DMS 273 treated with DMSO at 0.1 percent for 48 hours (cell line): ENCODE data around the gene SFT2D3.

ENCODE experiments used
- DNase-seq: peaks from one replicate; lab custom pipeline; 2025; lab: John Stamatoyannopoulos, UW

SFT2D3 gene

GRCh38 chr2:127664895-127665225 lies 36.4 kb upstream of the SFT2D3 start:
- DNase-seq: no peak

- DNase-seq: no peak
These were observed 35.9 kb upstream of the SFT2D3 start for GRCh38 chr2:127665267-127665893.

- no peak for DNase-seq
These were observed 32.2 kb upstream of the SFT2D3 start for GRCh38 chr2:127669056-127669455.

GRCh38 chr2:127670055-127670956 lies 31.0 kb upstream of the SFT2D3 start:
- DNase-seq: no peak

GRCh38 chr2:127670957-127671290 lies 30.4 kb upstream of the SFT2D3 start:
- DNase-seq: no peak

- no peak for DNase-seq
These were observed 29.6 kb upstream of the SFT2D3 start for GRCh38 chr2:127671557-127672302.

- no peak for DNase-seq
These were observed 28.7 kb upstream of the SFT2D3 start for GRCh38 chr2:127672341-127673224.

GRCh38 chr2:127673291-127674069 lies 27.8 kb upstream of the SFT2D3 start:
- no peak for DNase-seq

- no peak for DNase-seq
These were observed 26.8 kb upstream of the SFT2D3 start for GRCh38 chr2:127674241-127675209.

- DNase-seq: no peak
These were observed 25.7 kb upstream of the SFT2D3 start, which contains the start of gene LIMS2 for GRCh38 chr2:127675331-127676261. LIMS2 (minus strand) TSS chr2:127675530; CDS start chr2:127675024, 506 bp downstream.

GRCh38 chr2:127676906-127677305 lies 24.4 kb upstream of the SFT2D3 start:
- DNase-seq: no peak

GRCh38 chr2:127678531-127678930 lies 22.8 kb upstream of the SFT2D3 start:
- no peak for DNase-seq

GRCh38 chr2:127678991-127679390 lies 22.3 kb upstream of the SFT2D3 start:
- DNase-seq: no peak

- DNase-seq: no peak
These were observed 21.5 kb upstream of the SFT2D3 start for GRCh38 chr2:127679680-127680361.

GRCh38 chr2:127680706-127681287 lies 20.5 kb upstream of the SFT2D3 start:
- DNase-seq: no peak

- no peak for DNase-seq
These were observed 20.0 kb upstream of the SFT2D3 start for GRCh38 chr2:127681288-127681804.
